Measurements from ENCODE around the gene C22orf23. TPM values are rescaled to one million over a fixed set of nuclear protein-coding genes. Genes with fewer than 3 reads are reported as not detected.
"Not testable (repeated sequence)": the region's sequence is repeated elsewhere in the genome, so short reads cannot be mapped to it uniquely, and the experiment has no call there.

Gene C22orf23
- polyA plus RNA-seq, 3 donors, result 0.16 to 1.6 (median 0.31) TPM

DNA sequence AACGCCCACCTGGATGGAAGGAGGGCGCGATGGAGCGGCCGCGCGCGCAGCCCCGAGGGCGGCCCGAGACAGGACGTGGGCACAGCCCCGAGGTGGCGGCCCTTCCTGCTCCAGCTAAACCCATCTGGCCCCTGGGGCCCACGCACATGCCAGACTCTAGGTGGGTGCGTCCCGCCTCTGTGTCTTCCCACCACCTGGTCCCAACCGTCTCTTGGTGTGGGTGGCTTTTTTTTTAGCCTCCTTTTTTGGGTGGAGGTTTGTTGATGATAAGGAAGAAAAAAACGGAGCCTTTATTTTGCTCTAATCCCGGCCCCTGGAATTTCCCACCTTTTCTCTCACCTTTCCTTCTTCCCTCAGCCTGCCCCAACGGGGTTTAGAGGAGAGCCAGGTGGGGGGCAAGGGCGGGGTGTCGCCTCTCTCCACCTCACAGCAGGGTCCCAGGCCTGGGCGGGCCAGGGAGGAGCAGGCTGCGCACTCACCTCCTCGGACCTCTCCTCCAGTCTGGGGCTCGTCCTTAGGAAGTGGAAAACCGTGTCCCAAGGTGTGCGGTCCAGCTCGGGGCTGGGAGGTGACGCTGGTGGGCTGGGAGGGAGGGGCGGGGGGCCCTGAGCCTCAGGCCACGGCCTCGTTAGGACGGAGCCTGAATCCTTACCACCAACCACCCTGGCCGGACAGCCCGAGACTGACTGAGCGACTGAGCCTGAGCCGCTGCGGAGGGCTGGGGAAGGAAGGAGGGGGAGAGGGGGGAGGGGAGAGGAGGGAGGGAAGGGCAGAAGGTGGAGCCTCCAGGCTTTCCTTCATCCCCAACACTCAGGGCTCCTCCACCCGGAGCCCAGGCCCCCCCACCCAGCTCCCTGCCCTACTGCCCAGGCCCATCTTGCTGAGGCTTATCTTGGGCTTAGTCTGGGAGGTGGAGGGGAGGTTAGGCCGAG, 30.7 kb upstream of the C22orf23 start, which contains the start of gene SOX10:
TSS of gene SOX10 (minus strand) at position 696 of the 932 bp plus-strand sequence. CDS start 771 bp downstream, outside the sequence.
- WGBS, 3 donors, result 81 to 87% (median 86%) methylated on average over 42 of the region's 42 CpGs
- H3K27ac ChIP-seq (ENCODE audit: low read depth, low read length), result no peak within 1 kb of the TSS

- no peak overlapping the region for H3K27ac ChIP-seq (ENCODE audit: low read depth, low read length)
Measured at GRCh38 chr22:37982938-37983859, 29.8 kb upstream of the C22orf23 start.

GRCh38 chr22:37982151-37982785, 28.9 kb upstream of the C22orf23 start:
- no peak overlapping the region for H3K27ac ChIP-seq (ENCODE audit: low read depth, low read length)
- 63 to 81% (median 67%) methylated on average over 8 of the region's 8 CpGs for WGBS, 3 donors

More at GRCh38 chr22:37982938-37983859, 29.8 kb upstream of the C22orf23 start:
- WGBS, 3 donors, result 71 to 79% (median 75%) methylated on average over 84 of the region's 84 CpGs

GRCh38 chr22:37981282-37982011, 28.0 kb upstream of the C22orf23 start:
- 89 to 90% (median 90%) methylated on average over 6 of the region's 6 CpGs for WGBS, 3 donors
- H3K27ac ChIP-seq (ENCODE audit: low read depth, low read length), result no peak overlapping the region

DNA sequence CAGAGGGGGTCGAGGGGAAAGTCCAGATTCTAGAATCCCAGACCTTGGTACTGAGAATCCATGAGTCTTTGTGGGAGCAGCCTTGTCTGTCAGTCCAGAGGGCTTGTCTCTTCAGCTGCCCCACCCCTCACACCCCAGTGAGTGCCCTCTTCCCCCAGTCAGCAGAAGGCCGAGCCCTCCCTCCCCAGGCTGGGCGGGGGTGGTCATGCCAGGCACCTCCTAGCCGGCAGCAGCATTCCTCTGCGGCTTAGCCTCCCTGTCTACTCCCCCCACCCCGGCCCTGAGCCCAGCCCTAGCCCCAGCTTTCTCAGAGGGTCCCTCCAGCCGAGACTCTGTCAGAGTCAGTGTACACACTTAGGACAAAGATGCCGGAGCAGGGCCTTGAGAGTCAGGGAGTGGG, 26.4 kb upstream of the C22orf23 start:
- WGBS, 3 donors, result 81 to 84% (median 81%) methylated on average over 8 of the region's 8 CpGs
- no peak overlapping the region for H3K27ac ChIP-seq (ENCODE audit: low read depth, low read length)

DNA sequence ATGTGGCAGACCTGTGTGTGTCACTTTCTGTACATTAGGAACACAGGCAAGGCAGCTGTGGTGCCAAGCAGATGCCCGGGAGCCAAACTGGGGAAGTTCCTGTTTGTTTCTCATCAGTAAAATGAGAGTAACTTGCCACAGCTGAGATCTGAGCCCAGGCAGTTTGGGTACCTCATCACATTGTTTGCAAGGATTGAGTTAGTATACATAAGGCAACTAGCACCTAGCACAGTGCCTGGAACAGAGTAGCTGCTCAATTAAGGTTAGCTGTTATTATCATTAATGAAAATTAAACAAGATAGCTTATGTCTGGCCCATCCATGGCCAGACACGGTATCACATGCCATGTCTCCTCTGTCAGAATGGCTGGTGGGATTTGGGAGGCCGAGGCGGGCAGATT, 23.1 kb upstream of the C22orf23 start:
- H3K27ac ChIP-seq (ENCODE audit: low read depth, low read length), result no peak overlapping the region
- 91 to 96% (median 92%) methylated on average over 4 of the region's 4 CpGs for WGBS, 3 donors

DNA sequence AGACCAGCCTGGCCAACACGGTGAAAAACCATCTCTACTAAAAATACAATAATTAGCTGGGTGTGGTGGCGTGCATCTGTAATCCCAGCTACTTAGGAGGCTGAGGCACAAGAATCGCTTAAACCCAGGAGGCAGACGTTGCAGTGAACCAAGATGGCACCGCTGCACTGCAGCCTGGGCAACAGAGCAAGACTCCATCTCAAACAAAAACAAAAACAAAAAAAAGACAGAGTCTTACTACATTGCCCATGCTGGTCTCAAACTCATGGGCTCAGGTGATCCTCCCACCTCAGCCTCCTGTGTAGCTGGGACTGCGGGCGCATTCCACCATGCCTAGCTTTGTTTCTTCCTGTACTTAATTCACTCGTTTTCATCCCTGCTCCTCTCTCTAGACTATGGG, 22.6 kb upstream of the C22orf23 start:
- H3K27ac ChIP-seq (ENCODE audit: low read depth, low read length), result not testable (repeated sequence)
- 91 to 95% (median 94%) methylated on average over 8 of the region's 8 CpGs for WGBS, 3 donors

DNA sequence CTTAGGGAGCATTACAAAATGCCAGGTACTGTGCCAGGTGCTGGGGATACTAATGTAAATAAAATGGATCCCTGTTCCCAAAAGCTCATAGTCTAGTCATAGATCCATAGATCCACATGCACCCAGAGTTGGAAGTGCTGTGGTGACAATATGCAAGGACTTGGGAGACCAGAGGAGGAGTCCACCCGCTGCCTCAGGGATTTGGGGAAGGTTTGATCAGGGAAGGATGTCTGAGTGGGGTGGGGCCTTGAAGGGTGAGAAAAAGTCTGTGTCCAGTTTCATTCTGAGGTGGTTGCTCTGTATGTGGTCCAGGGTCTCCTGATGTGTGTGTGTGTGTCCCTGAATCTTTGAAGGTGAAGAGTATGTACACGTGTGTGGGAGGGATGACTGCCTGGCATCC, 21.8 kb upstream of the C22orf23 start:
- 83 to 87% (median 83%) methylated on average over 2 of the region's 2 CpGs for WGBS, 3 donors
- no peak overlapping the region for H3K27ac ChIP-seq (ENCODE audit: low read depth, low read length)

DNA sequence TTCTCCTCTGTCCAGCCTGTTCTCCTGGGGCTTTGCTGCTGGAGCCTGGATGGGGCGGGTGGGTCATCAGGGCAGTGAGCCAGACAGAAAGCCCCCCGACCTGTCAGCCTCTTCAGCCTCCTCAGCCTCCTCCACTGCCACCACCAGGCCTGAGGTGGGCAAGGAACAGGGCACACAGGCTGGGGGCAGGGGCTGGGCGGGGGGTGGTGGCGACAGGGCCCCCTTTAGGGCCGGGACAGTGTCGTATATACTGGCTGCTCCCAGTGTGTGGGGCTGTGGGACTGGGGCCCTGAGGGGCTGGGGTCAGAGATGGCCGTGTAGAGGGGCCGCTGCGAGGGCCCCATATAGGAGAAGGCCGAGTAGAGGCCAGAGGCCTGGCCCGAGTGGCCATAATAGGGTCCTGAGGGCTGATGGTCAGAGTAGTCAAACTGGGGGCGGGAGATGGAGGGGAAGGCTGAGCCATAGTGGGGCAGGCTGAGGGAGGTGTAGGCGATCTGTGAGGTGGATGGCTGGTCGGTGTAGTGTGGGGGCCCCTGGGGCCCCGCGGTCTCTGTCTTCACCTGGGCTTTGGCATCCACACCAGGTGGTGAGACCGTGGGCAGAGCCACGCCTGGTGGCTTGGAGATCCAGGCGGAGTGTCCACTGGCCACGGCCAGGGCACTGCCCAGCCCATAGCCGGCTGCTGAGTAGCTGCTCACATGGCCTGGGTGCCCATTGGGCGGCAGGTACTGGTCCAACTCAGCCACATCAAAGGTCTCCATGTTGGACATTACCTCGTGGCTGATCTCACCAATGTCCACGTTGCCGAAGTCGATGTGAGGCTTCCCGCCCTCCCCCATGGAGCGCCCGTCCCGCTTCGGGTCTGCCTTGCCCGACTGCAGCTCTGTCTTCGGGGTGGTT, 20.1 kb upstream of the C22orf23 start:
- no peak overlapping the region for H3K27ac ChIP-seq (ENCODE audit: low read depth, low read length)
- 94 to 96% (median 95%) methylated on average over 31 to 33 of the region's 33 CpGs for WGBS, 3 donors

GRCh38 chr22:37972527-37972926, 19.1 kb upstream of the C22orf23 start:
- no peak overlapping the region for H3K27ac ChIP-seq (ENCODE audit: low read depth, low read length)
- 36 to 72% (median 60%) methylated on average over 3 of the region's 3 CpGs for WGBS, 3 donors

DNA sequence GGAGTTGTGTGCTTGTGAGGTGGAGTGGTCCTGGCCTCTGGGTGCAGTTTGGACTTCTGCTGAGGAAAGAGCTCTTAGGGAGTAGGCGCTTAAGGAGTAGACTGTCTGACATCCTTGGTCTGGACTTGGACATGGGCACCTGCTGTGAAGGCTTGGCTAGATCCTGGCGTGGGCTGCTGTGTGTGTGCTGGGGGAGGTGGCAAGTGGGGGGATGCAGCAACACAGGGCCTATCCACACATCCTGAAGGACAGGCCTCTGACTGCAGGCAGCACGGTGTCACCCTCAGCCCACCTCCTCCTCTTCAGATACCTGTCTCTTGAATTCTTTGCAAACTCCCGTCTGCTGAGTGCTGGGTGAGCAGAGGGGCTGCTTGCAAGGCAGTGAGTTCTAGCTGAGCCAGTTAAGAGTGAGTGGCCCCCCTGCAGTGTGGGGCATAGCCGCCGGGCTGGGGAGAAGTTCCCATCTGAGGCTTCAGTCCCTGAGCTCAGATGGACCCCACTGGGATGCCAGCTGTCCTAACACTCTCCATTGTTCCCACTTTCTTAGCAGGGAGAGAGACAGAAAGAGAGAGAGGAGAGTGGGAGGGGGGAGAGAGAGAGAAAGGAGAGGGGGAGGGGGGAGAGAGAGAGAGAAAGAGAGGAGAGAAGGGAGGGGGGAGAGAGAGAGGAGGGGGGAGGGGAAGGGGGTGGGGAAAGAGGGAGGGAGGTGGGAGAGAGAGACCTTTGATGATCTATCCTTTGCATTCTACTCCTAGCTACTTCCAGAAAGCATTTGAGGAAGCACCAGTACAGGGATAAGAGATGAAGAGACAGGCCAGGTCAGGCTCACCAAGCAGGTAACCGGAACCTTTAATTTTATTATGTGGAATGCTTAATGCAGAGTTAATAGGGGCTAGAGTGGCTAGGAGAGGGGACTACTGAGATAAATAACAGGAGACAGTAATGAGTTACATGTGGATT, 18.4 kb upstream of the C22orf23 start:
- 80 to 89% (median 84%) methylated on average over 7 of the region's 7 CpGs for WGBS, 3 donors
- H3K27ac ChIP-seq (ENCODE audit: low read depth, low read length), result no peak overlapping the region

- 88 to 98% (median 94%) methylated on average over 4 of the region's 4 CpGs for WGBS, 3 donors
- H3K27ac ChIP-seq (ENCODE audit: low read depth, low read length), result no peak overlapping the region
Measured at GRCh38 chr22:37970864-37971263, 17.5 kb upstream of the C22orf23 start.

GRCh38 chr22:37968452-37969251, 15.3 kb upstream of the C22orf23 start:
- no peak overlapping the region for H3K27ac ChIP-seq (ENCODE audit: low read depth, low read length)
- 86 to 96% (median 94%) methylated on average over 5 of the region's 5 CpGs for WGBS, 3 donors

GRCh38 chr22:37967637-37968451, 14.4 kb upstream of the C22orf23 start:
- 79 to 86% (median 85%) methylated on average over 14 of the region's 14 CpGs for WGBS, 3 donors
- no peak overlapping the region for H3K27ac ChIP-seq (ENCODE audit: low read depth, low read length)
